GM12878 (cell line): ENCODE measurements around the gene GPI. TPM values are rescaled to one million over a fixed set of nuclear protein-coding genes. Genes with fewer than 3 reads are reported as not detected.

Experiments
- ATAC-seq: fragments of 200-7000 bp; cut with Tn5 transposase; 3 replicates; pipeline ENCODE4 v1.9.1; 2020; ENCODE audit warnings: mild to moderate bottlenecking, moderate library complexity
- BruUV-seq: library from RNA; stranded (reverse); fragments of 400-500 nt; replicated peaks from 2 replicates; lab custom pipeline; 2021; lab: Mats Ljungman, UMichigan
- CTCF ChIA-PET: fragments of 300-600 bp; sonication (Branson Sonifier 250); formaldehyde crosslinking; extraction: SDS; loops from one replicate; lab custom pipeline; 2021; ENCODE audit warnings: inconsistent platforms; lab: Yijun Ruan, JAX
- POLR2A ChIA-PET: fragments of 350-600 bp; formaldehyde crosslinking; extraction: SDS; loops from one replicate; lab custom pipeline; 2021; ENCODE audit warnings: inconsistent platforms; lab: Charles Lee
- RAD21 ChIA-PET: fragments of 300-600 bp; sonication (Branson Sonifier 250); formaldehyde crosslinking; loops from one replicate; lab custom pipeline; 2023; ENCODE audit warnings: antibody characterized with exemption; ENCODE audit not compliant: unreplicated experiment; lab: Charles Lee
- SMC1A ChIA-PET: fragments of 300-600 bp; sonication (Branson Sonifier 250); formaldehyde crosslinking; loops from one replicate; lab custom pipeline; 2023; ENCODE audit not compliant: unreplicated experiment, uncharacterized antibody; lab: Charles Lee
- DNase-seq: peaks from one replicate; pipeline ENCODE4 v3.0.0-alpha.2; 2011; ENCODE audit warnings: low read depth, low spot score
- FAIRE-seq: peaks from 3 replicates; lab custom pipeline; 2011; peaks lifted over from hg19 to GRCh38; lab: Jason Lieb, UNC
- H2AFZ ChIP-seq: 2 replicates; pipeline ENCODE4 v1.6.0; 2011; ENCODE audit warnings: low read depth, low read length, control low read depth; ENCODE audit not compliant: control insufficient read depth
- H3K27ac ChIP-seq: 2 replicates; pipeline ENCODE4 v1.5.1; 2011; ENCODE audit warnings: control low read depth; ENCODE audit not compliant: control insufficient read depth, insufficient read depth
- H3K27me3 ChIP-seq, 2 experiments: replicated peaks in 1 of 2; 2 replicates each; pipeline versions ENCODE4 v1.6.0 to v1.6.1; 2011; ENCODE audit warnings: low read length in 1 of 2; ENCODE audit not compliant: control insufficient read depth in 2 of 2, insufficient read depth in 2 of 2
- H3K36me3 ChIP-seq, 2 experiments: 2 replicates each; pipeline ENCODE4 v1.5.1; 2011; ENCODE audit warnings: low read length in 1 of 2; ENCODE audit not compliant: control insufficient read depth in 2 of 2, insufficient read depth in 2 of 2
- H3K4me1 ChIP-seq: 2 replicates; pipeline ENCODE4 v1.6.1; 2011; ENCODE audit warnings: mild to moderate bottlenecking, low read length, moderate library complexity, mixed read lengths; ENCODE audit not compliant: control insufficient read depth, insufficient read depth
- H3K4me2 ChIP-seq: 2 replicates; pipeline ENCODE4 v1.6.0; 2011; ENCODE audit warnings: control low read depth; ENCODE audit not compliant: control insufficient read depth, insufficient read depth
- H3K4me3 ChIP-seq: fragments of 200-600 bp; sonication (generic); 2 replicates; pipeline ENCODE4 v1.5.1; 2016
- H3K79me2 ChIP-seq: 2 replicates; pipeline ENCODE4 v1.6.0; 2011; ENCODE audit warnings: low read length; ENCODE audit not compliant: control insufficient read depth, insufficient read depth
- H3K9ac ChIP-seq: 2 replicates; pipeline ENCODE4 v1.8.0; 2011; ENCODE audit warnings: low read length, control low read depth, mixed read lengths; ENCODE audit not compliant: control insufficient read depth, insufficient read depth
- H3K9me3 ChIP-seq: replicated peaks from 3 replicates; pipeline ENCODE4 v1.5.1; 2011; ENCODE audit warnings: mild to moderate bottlenecking, low read length; ENCODE audit not compliant: control insufficient read depth, insufficient read depth
- H4K20me1 ChIP-seq: 2 replicates; pipeline ENCODE4 v1.6.0; 2011; ENCODE audit not compliant: control insufficient read depth, insufficient read depth
- BHLHE40 ChIP-seq, 2 experiments: fragments of 450-650 bp in 1 of 2; IDR thresholded peaks; 2 replicates each; pipeline ENCODE4 v1.6.1; 2011 to 2017; ENCODE audit warnings: low read depth in 2 of 2, borderline replicate concordance in 1 of 2, improper control_type of control experiment in 1 of 2, low read length in 1 of 2, mild to moderate bottlenecking in 1 of 2
- EGR1 ChIP-seq, 2 experiments: IDR thresholded peaks; 1 replicate in 1 of 2; 2 replicates in 1 of 2; pipeline ENCODE4 v1.6.1; 2011 to 2012; ENCODE audit warnings: low read depth in 2 of 2, low read length in 2 of 2, borderline replicate concordance in 1 of 2, mild to moderate bottlenecking in 1 of 2, moderate library complexity in 1 of 2
- EP300 ChIP-seq, 2 experiments: fragments of 150-350 bp in 1 of 2; IDR thresholded peaks; 2 replicates each; pipeline ENCODE4 v1.6.1; 2011 to 2012; ENCODE audit warnings: low read depth in 2 of 2, low read length in 2 of 2, borderline replicate concordance in 1 of 2, improper control_type of control experiment in 1 of 2, inconsistent platforms in 1 of 2; ENCODE audit not compliant: control insufficient read depth in 1 of 2
- FOXK2 ChIP-seq: fragments of 450-650 bp; IDR thresholded peaks from 2 replicates; pipeline ENCODE4 v1.6.1; 2017; ENCODE audit warnings: mild to moderate bottlenecking, moderate library complexity
- NRF1 ChIP-seq: conservative IDR thresholded peaks from 2 replicates; pipeline ENCODE4 v1.6.1; 2011; ENCODE audit warnings: mild to moderate bottlenecking, low read depth, low read length, improper control_type of control experiment
- SIN3A ChIP-seq: IDR thresholded peaks from 2 replicates; pipeline ENCODE4 v1.6.1; 2012; ENCODE audit warnings: low read depth, low read length, improper control_type of control experiment
- SP1 ChIP-seq: IDR thresholded peaks from one replicate; pipeline ENCODE4 v1.6.1; 2011; ENCODE audit warnings: low read depth, low read length
- TARDBP ChIP-seq: IDR thresholded peaks from 2 replicates; pipeline ENCODE4 v1.6.1; 2016; ENCODE audit warnings: borderline replicate concordance
- ZNF217 ChIP-seq: fragments of 450-650 bp; IDR thresholded peaks from 2 replicates; pipeline ENCODE4 v1.6.1; 2017; ENCODE audit warnings: antibody characterized with exemption, mild to moderate bottlenecking
- WGBS: methylation state at CpG from one replicate; pipeline ENCODE4 v1.1.6; 2016; ENCODE audit warnings: low lambda C conversion rate; ENCODE audit not compliant: insufficient replicate concordance, insufficient coverage; ENCODE audit errors: missing lambda C conversion rate; 5-methylcytosine and 5-hydroxymethylcytosine counted together
- in situ Hi-C: fragments of 300-500 bp; cut with MboI; formaldehyde crosslinking; loops from 9 replicates; pipeline ENCODE4 v1.14.3; 2018; ENCODE audit warnings: mixed read lengths
- intact Hi-C: fragments of 100-400 bp; cut with micrococcal nuclease; formaldehyde crosslinking; loops from one replicate; pipeline ENCODE4 v1.14.2; 2022; ENCODE audit not compliant: unreplicated experiment
- polyA plus RNA-seq, 11 experiments: library from polyadenylated mRNA; depleted of rRNA in 4 of 11; unstranded in 6 of 11; stranded (reverse) in 5 of 11; fragments of >200 nt; fragmentation: Nextera tagmentation in 4 of 11; fragmentation: Illumina TruSeq in 1 of 11; extraction: Ambion mirVana in 4 of 11; extraction: Trizol in 1 of 11; gene quantifications; 1 replicate in 1 of 11; 2 replicates in 10 of 11; pipeline versions ENCODE4 v1.2.1 to v1.2.3, GENCODE V29; 2011 to 2016; ENCODE audit warnings: inconsistent platforms in 2 of 11, missing spikeins in 2 of 11, low read depth in 1 of 11
- total RNA-seq, 4 experiments: library from RNA; depleted of rRNA in 3 of 4; stranded (reverse); fragments of >200 nt in 3 of 4; fragmentation: Illumina TruSeq in 1 of 4; extraction: Trizol in 1 of 4; gene quantifications; 2 replicates each; pipeline versions ENCODE4 v1.2.1 to v1.2.3, GENCODE V29; 2013 to 2021
- TF ChIP-seq, protein P1 (sequence below): fragments of 450-650 bp; IDR thresholded peaks from 2 replicates; pipeline ENCODE4 v1.6.1; 2016; ENCODE audit warnings: mild to moderate bottlenecking
- TF ChIP-seq, protein P2 (sequence below): IDR thresholded peaks from 2 replicates; pipeline ENCODE4 v1.6.1; 2012; ENCODE audit warnings: mild to moderate bottlenecking, low read depth, low read length

Gene GPI
- total and polyA plus RNA-seq, 10 of the 15 experiments (the other 5 are each of a cell fraction or from before 2014, with no cell fraction given): 124 to 400 (median 190) TPM

DNA sequence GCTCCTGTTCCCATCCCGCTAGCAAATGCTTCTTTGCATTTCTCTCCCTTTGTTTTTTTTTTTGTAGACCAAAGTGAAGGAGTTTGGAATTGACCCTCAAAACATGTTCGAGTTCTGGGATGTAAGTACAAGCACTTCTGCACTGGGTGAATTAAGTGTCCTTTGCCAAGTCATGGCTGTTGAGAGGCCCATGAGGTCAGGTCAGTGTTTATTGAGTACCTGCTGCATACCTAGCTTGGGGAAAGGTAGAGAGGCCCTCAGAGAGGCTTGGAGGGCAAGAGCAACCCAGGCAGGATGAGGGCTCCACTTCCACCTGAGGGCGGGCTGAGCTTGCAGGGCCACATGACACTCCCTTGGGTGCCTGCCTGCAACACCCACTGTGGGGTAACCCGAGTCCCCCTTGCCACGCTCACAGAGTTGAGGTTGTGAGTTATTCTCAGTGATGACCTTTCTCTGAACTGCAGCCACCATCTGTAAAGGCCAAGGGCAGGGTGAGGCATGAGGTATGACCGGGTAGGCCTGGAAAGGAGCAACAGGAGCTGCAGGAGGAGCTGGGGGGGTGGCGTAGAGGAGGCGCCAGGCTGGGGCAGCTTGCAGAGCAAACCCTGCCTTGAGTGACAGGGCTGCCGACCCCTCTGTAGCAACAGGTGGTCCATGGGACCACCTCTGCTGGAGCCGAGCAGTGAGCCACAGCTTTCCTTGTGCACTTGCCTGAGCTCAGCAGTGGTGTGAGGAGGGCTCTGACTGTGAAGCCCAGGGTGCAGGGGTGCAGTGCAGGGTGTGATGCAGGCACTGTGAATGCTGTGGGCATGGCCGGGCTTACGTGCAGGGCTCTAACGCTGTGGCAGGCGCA is 16.6 kb downstream of the GPI start:
- 90% methylated on average over 14 of the region's 14 CpGs for WGBS
- H2AFZ ChIP-seq: no peak overlapping the region
- H3K79me2 ChIP-seq: no peaks in the 10 kb centered on the region
- intact Hi-C loops: no loop called here
- CTCF ChIA-PET: no interaction called here
- H3K27me3 ChIP-seq: no peaks in the 10 kb centered on the region
- POLR2A ChIA-PET: no interaction called here
- BruUV-seq: no TSS peak
- SMC1A ChIA-PET: no interaction called here
- no peaks in the 10 kb centered on the region for H3K9me3 ChIP-seq
- RAD21 ChIA-PET: no interaction called here
- no peak overlapping the region for H3K27ac ChIP-seq
- H3K4me1 ChIP-seq: no peaks in the 10 kb centered on the region
- H3K36me3 ChIP-seq: peaks cover 66 to 73% of the 10 kb centered on the region in 2 experiments
- H4K20me1 ChIP-seq: no peaks in the 10 kb centered on the region; the same call in 1 of the 2 replicates
- no peak for TF ChIP-seq EP300 (IDR thresholded peaks at IDR 0.05; ENCODE audit: borderline replicate concordance in 1 of 2, control insufficient read depth in 1 of 2, low read depth in 2 of 2, low read length in 2 of 2)
- no peak for TF ChIP-seq ZNF217
- TF ChIP-seq NRF1: no peak
- in situ Hi-C loops: no loop called here
- no peak for FAIRE-seq
- DNase-seq: no peak
- no peak for ATAC-seq
- no peak overlapping the region for H3K9ac ChIP-seq
- H3K4me2 ChIP-seq: no peak overlapping the region
- no peak overlapping the region for H3K4me3 ChIP-seq

GRCh38 chr19:34382471-34382870 is 17.5 kb downstream of the GPI start:
- no peaks in the 10 kb centered on the region for H3K27me3 ChIP-seq
- H3K9me3 ChIP-seq: no peaks in the 10 kb centered on the region
- ATAC-seq (no peak), FAIRE-seq (no peak), DNase-seq (no peak)
- WGBS: 100% methylated on average over 4 of the region's 4 CpGs
- no peaks in the 10 kb centered on the region; the same call in 1 of the 2 replicates for H4K20me1 ChIP-seq
- ChIA-PET RAD21 (no interaction called here), SMC1A (no interaction called here), CTCF (no interaction called here), POLR2A (no interaction called here)
- H3K79me2 ChIP-seq: no peaks in the 10 kb centered on the region
- no peaks in the 10 kb centered on the region for H3K4me1 ChIP-seq
- H3K9ac ChIP-seq: no peak overlapping the region
- in situ Hi-C loops (no loop called here), intact Hi-C loops (no loop called here)
- H3K4me3 ChIP-seq: no peak overlapping the region
- no peak overlapping the region for H2AFZ ChIP-seq
- H3K4me2 ChIP-seq: no peak overlapping the region
- H3K27ac ChIP-seq: no peak overlapping the region
- BruUV-seq: no TSS peak
- H3K36me3 ChIP-seq: peaks cover 69 to 78% of the 10 kb centered on the region in 2 experiments
- TF ChIP-seq SP1 (no peak), EGR1 (IDR thresholded peaks at IDR 0.05; ENCODE audit: borderline replicate concordance in 1 of 2, low read depth in 2 of 2, low read length in 2 of 2) (no peak), TARDBP (no peak), BHLHE40 (IDR thresholded peaks at IDR 0.05; ENCODE audit: borderline replicate concordance in 1 of 2, low read depth in 2 of 2, low read length in 1 of 2) (no peak), SIN3A (no peak), FOXK2 (no peak)
- TF ChIP-seq, protein P1, sequence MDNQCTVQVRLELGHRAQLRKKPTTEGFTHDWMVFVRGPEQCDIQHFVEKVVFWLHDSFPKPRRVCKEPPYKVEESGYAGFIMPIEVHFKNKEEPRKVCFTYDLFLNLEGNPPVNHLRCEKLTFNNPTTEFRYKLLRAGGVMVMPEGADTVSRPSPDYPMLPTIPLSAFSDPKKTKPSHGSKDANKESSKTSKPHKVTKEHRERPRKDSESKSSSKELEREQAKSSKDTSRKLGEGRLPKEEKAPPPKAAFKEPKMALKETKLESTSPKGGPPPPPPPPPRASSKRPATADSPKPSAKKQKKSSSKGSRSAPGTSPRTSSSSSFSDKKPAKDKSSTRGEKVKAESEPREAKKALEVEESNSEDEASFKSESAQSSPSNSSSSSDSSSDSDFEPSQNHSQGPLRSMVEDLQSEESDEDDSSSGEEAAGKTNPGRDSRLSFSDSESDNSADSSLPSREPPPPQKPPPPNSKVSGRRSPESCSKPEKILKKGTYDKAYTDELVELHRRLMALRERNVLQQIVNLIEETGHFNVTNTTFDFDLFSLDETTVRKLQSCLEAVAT: no peak
- TF ChIP-seq, protein P2, sequence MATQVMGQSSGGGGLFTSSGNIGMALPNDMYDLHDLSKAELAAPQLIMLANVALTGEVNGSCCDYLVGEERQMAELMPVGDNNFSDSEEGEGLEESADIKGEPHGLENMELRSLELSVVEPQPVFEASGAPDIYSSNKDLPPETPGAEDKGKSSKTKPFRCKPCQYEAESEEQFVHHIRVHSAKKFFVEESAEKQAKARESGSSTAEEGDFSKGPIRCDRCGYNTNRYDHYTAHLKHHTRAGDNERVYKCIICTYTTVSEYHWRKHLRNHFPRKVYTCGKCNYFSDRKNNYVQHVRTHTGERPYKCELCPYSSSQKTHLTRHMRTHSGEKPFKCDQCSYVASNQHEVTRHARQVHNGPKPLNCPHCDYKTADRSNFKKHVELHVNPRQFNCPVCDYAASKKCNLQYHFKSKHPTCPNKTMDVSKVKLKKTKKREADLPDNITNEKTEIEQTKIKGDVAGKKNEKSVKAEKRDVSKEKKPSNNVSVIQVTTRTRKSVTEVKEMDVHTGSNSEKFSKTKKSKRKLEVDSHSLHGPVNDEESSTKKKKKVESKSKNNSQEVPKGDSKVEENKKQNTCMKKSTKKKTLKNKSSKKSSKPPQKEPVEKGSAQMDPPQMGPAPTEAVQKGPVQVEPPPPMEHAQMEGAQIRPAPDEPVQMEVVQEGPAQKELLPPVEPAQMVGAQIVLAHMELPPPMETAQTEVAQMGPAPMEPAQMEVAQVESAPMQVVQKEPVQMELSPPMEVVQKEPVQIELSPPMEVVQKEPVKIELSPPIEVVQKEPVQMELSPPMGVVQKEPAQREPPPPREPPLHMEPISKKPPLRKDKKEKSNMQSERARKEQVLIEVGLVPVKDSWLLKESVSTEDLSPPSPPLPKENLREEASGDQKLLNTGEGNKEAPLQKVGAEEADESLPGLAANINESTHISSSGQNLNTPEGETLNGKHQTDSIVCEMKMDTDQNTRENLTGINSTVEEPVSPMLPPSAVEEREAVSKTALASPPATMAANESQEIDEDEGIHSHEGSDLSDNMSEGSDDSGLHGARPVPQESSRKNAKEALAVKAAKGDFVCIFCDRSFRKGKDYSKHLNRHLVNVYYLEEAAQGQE: no peak
